Smooth muscle cell (in vitro differentiated cells): ENCODE results near the gene SDHA. TPM values are rescaled to one million over a fixed set of nuclear protein-coding genes. Genes with fewer than 3 reads are reported as not detected.

Experiments used
- DNase-seq: peaks from one replicate; lab custom pipeline; 2025; ENCODE audit not compliant: unreplicated experiment; lab: John Stamatoyannopoulos, UW
- H2AFZ ChIP-seq: fragments of 200-600 bp; sonication (generic); 2 replicates; pipeline ENCODE4 v1.6.0; 2016; ENCODE audit warnings: antibody characterized with exemption, low read depth, mild to moderate bottlenecking
- H3F3A ChIP-seq: fragments of 200-600 bp; sonication (generic); 2 replicates; pipeline ENCODE4 v1.6.0; 2017; ENCODE audit warnings: antibody characterized with exemption, low read depth
- H3K27ac ChIP-seq: fragments of 200-600 bp; sonication (generic); 2 replicates; pipeline ENCODE4 v1.5.1; 2016; ENCODE audit warnings: low read depth, mild to moderate bottlenecking
- H3K27me3 ChIP-seq: fragments of 200-600 bp; sonication (generic); 2 replicates; pipeline ENCODE4 v1.6.1; 2016; ENCODE audit warnings: low read depth, mild to moderate bottlenecking
- H3K36me3 ChIP-seq: fragments of 200-600 bp; sonication (generic); 2 replicates; pipeline ENCODE4 v1.5.1; 2016; ENCODE audit warnings: low read depth
- H3K4me1 ChIP-seq: fragments of 200-600 bp; sonication (generic); 2 replicates; pipeline ENCODE4 v1.5.1; 2016; ENCODE audit warnings: low read depth
- H3K4me2 ChIP-seq: fragments of 200-600 bp; sonication (generic); 2 replicates; pipeline ENCODE4 v1.6.0; 2016; ENCODE audit warnings: mild to moderate bottlenecking
- H3K4me3 ChIP-seq: fragments of 200-600 bp; sonication (generic); 2 replicates; pipeline ENCODE4 v1.5.1; 2016; ENCODE audit warnings: mild to moderate bottlenecking
- H3K79me2 ChIP-seq: fragments of 200-600 bp; sonication (generic); 2 replicates; pipeline ENCODE4 v1.6.0; 2016; ENCODE audit warnings: low read depth, mild to moderate bottlenecking
- H3K9ac ChIP-seq: fragments of 200-600 bp; sonication (generic); 2 replicates; pipeline ENCODE4 v1.6.0; 2016; ENCODE audit warnings: low read depth
- H3K9me3 ChIP-seq: fragments of 200-600 bp; sonication (generic); replicated peaks from 2 replicates; pipeline ENCODE4 v1.5.1; 2016; ENCODE audit warnings: low read depth
- H4K20me1 ChIP-seq: fragments of 200-600 bp; sonication (generic); 2 replicates; pipeline ENCODE4 v1.6.0; 2016; ENCODE audit warnings: low read depth
- WGBS: methylation state at CpG from one replicate; pipeline ENCODE4 v1.1.7; 2016; ENCODE audit warnings: low lambda C conversion rate; 5-methylcytosine and 5-hydroxymethylcytosine counted together
- polyA plus RNA-seq: library from polyadenylated mRNA; unstranded; fragments of >200 nt; fragmentation: Nextera tagmentation; extraction: Ambion mirVana; gene quantifications from 2 replicates; pipeline ENCODE4 v1.2.1, GENCODE V29; 2016
- total RNA-seq: library from RNA; depleted of rRNA; stranded (reverse); fragments of >200 nt; gene quantifications from 2 replicates; pipeline ENCODE4 v1.2.3, GENCODE V29; 2014
- TF ChIP-seq, protein P1 (sequence below): fragments of 200-600 bp; sonication (generic); IDR thresholded peaks from 2 replicates; pipeline ENCODE4 v1.5.1; 2017; ENCODE audit warnings: borderline replicate concordance, mild to moderate bottlenecking, antibody characterized with exemption; ENCODE audit not compliant: insufficient read depth, poor library complexity, severe bottlenecking

Gene SDHA
- total and polyA plus RNA-seq, 2 experiments from 2014 or later: 59.7 to 130 TPM

DNA sequence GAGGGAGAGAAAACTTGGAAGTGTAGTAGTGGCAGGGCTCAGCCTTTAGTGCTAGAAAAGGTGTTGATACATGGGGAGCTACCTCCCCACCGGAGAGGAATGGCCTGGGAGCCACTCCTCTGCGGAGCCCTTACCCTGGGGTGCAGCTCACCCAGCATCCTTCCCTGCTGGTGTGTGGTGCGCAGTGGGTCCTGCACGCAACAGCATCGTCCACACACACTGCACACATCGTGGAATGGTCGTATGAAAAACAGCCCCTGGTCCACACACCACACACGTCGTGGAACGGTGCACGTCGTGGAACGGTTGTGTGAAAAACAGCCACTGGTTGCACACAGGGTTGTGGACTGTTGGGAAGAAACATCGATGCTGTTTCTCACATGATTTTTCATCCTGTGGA is 87.3 kb downstream of the SDHA start:
- H3F3A ChIP-seq: no peaks in the 10 kb centered on the region
- H3K27ac ChIP-seq: no peak overlapping the region
- no peaks in the 10 kb centered on the region for H3K36me3 ChIP-seq
- H4K20me1 ChIP-seq: peaks cover 91% of the 10 kb centered on the region
- no peaks in the 10 kb centered on the region for H3K9me3 ChIP-seq
- no peak overlapping the region for H3K9ac ChIP-seq
- no peaks in the 10 kb centered on the region for H3K27me3 ChIP-seq
- H3K4me2 ChIP-seq: no peak overlapping the region
- H3K4me1 ChIP-seq: no peaks in the 10 kb centered on the region
- H3K4me3 ChIP-seq: no peak overlapping the region
- H3K79me2 ChIP-seq: peaks cover 6% of the 10 kb centered on the region
- H2AFZ ChIP-seq: no peak overlapping the region
- WGBS: 98% methylated on average over 14 of the region's 14 CpGs
- no peak for DNase-seq
- TF ChIP-seq, protein P1, sequence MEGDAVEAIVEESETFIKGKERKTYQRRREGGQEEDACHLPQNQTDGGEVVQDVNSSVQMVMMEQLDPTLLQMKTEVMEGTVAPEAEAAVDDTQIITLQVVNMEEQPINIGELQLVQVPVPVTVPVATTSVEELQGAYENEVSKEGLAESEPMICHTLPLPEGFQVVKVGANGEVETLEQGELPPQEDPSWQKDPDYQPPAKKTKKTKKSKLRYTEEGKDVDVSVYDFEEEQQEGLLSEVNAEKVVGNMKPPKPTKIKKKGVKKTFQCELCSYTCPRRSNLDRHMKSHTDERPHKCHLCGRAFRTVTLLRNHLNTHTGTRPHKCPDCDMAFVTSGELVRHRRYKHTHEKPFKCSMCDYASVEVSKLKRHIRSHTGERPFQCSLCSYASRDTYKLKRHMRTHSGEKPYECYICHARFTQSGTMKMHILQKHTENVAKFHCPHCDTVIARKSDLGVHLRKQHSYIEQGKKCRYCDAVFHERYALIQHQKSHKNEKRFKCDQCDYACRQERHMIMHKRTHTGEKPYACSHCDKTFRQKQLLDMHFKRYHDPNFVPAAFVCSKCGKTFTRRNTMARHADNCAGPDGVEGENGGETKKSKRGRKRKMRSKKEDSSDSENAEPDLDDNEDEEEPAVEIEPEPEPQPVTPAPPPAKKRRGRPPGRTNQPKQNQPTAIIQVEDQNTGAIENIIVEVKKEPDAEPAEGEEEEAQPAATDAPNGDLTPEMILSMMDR: no peak

DNA sequence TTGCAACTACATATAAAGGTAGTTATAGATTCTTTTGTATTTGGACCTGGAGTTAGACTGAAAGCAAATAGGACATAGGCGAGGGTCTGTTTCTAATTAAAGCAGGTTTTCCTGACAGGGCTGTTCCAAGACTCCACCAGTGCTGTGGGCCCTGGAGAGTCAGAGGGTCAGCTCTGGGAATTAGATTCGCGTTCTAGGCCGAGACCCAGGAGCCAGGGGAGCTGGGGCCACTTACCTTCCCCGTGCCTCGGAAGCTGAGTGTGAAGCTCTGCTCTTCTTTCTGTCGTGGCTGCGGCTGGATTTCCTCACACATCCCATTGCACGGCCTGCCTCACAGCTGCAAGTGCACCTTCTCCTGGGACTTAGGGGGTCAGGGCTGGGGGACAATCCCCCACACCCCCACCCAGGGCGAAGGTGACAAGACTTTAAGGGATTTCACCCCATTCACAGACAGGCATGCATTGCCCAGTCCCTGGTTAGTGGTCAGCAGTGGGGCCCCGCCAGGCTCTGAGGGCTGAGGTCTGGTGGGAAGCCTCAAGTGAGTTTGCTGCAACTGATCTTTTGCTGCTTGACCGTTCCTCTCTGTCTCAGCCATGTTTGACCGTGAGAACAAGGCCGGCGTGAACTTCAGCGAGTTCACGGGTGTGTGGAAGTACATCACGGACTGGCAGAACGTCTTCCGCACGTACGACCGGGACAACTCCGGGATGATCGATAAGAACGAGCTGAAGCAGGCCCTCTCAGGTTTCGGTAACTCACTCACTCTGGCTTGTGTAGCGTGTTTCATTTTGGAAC is 88.1 kb downstream of the SDHA start:
- H2AFZ ChIP-seq: no peak overlapping the region
- peaks cover 91% of the 10 kb centered on the region for H4K20me1 ChIP-seq
- no peak overlapping the region for H3K9ac ChIP-seq
- no peaks in the 10 kb centered on the region for H3K36me3 ChIP-seq
- WGBS: 97% methylated on average over 28 of the region's 28 CpGs
- H3K9me3 ChIP-seq: no peaks in the 10 kb centered on the region
- no peak overlapping the region for H3K4me2 ChIP-seq
- H3K4me1 ChIP-seq: no peaks in the 10 kb centered on the region
- H3K4me3 ChIP-seq: no peak overlapping the region
- H3K27me3 ChIP-seq: no peaks in the 10 kb centered on the region
- H3K79me2 ChIP-seq: peaks cover 4% of the 10 kb centered on the region
- DNase-seq: no peak
- TF ChIP-seq, protein P1: no peak
- no peaks in the 10 kb centered on the region for H3F3A ChIP-seq
- no peak overlapping the region for H3K27ac ChIP-seq

Other genes with a start within 250 kb of the SDHA start
- gene PLEKHG4B, start 126.2 kb upstream of the SDHA start, total RNA-seq: 6.3 and 17.9 TPM in 2 replicates
- 12.1 and 15.8 TPM in 2 replicates for gene PLEKHG4B, start 126.2 kb upstream of the SDHA start, polyA plus RNA-seq
- gene LRRC14B, start 26.8 kb upstream of the SDHA start, total RNA-seq: 0.22 TPM in 1 of 2 replicates, not detected in the other
- 0.11 TPM in 1 of 2 replicates, not detected in the other for gene LRRC14B, start 26.8 kb upstream of the SDHA start, polyA plus RNA-seq
- 2.8 and 3.2 TPM in 2 replicates for gene CCDC127, start 167 bp upstream of the SDHA start, total RNA-seq
- gene CCDC127, start 167 bp upstream of the SDHA start, polyA plus RNA-seq: 8.6 and 9.0 TPM in 2 replicates
- gene PDCD6, start 53.3 kb downstream of the SDHA start, total RNA-seq: 96.2 and 142 TPM in 2 replicates
- 148 and 166 TPM in 2 replicates for gene PDCD6, start 53.3 kb downstream of the SDHA start, polyA plus RNA-seq
- 14.4 and 23.4 TPM in 2 replicates for gene AHRR, start 103.4 kb downstream of the SDHA start, total RNA-seq
- 18.2 and 20.8 TPM in 2 replicates for gene AHRR, start 103.4 kb downstream of the SDHA start, polyA plus RNA-seq
- gene EXOC3, start 224.9 kb downstream of the SDHA start, total RNA-seq: 22.6 and 30.5 TPM in 2 replicates
- gene EXOC3, start 224.9 kb downstream of the SDHA start, polyA plus RNA-seq: 22.9 and 23.6 TPM in 2 replicates